RWPE1 (cell line): ENCODE data around the gene ACBD4.

Source experiments
- CTCF ChIA-PET: fragments of 350-600 bp; sonication (Branson Sonifier 250); formaldehyde crosslinking; extraction: SDS; loops from one replicate; lab custom pipeline; 2021; lab: Yijun Ruan, JAX
- POLR2A ChIA-PET: fragments of 400-600 bp; formaldehyde crosslinking; extraction: SDS; loops from one replicate; lab custom pipeline; 2020; ENCODE audit warnings: antibody characterized with exemption; ENCODE audit not compliant: low non-redundant PET; lab: Yijun Ruan, JAX
- DNase-seq: peaks from one replicate; pipeline ENCODE4 v3.0.0; 2012; ENCODE audit warnings: low spot score
- H3K27ac ChIP-seq: fragments of 450-650 bp; 2 replicates; pipeline ENCODE4 v1.5.1; 2017
- CTCF ChIP-seq: fragments of 450-650 bp; conservative IDR thresholded peaks from 2 replicates; pipeline ENCODE4 v1.5.1; 2017; ENCODE audit warnings: low read depth, mild to moderate bottlenecking

The ACBD4 gene

GRCh38 chr17:45150911-45151809 is 15.7 kb downstream of the ACBD4 start:
- DNase-seq: no peak
- POLR2A ChIA-PET: interaction anchor here (0.5 to 4.8 kb wide), 11 partner anchors 10 to 831 kb away, joined by 3 to 51 read pairs (median 6); partner anchors contain the start of genes ACBD4 and HEXIM2
- CTCF ChIA-PET: interaction anchor here (0.5 to 5.8 kb wide), 9 partner anchors 9 to 236 kb away, joined by 3 to 99 read pairs (median 6); partner anchors contain the start of genes ACBD4 and HEXIM2
- no peak for TF ChIP-seq CTCF
- no peak overlapping the region for H3K27ac ChIP-seq

- TF ChIP-seq CTCF: no peak
- ChIA-PET POLR2A (interaction anchor here (0.5 to 1.5 kb wide), 8 partner anchors 17 to 170 kb away, joined by 3 to 10 read pairs (median 5); no protein-coding TSS in a partner anchor), CTCF (interaction anchor here (1.4 kb wide), 1 partner anchor 22 kb away, joined by 8 read pairs; no protein-coding TSS in a partner anchor)
- no peak for DNase-seq
- H3K27ac ChIP-seq: peak overlapping the region; percentile 54
Measured at GRCh38 chr17:45155029-45155428, 19.5 kb downstream of the ACBD4 start.

- DNase-seq: no peak
- ChIA-PET CTCF (interaction anchor here (0.9 to 1.4 kb wide), 2 partner anchors 21 to 42 kb away, joined by 3 to 8 read pairs; no protein-coding TSS in a partner anchor), POLR2A (interaction anchor here (0.5 to 1.5 kb wide), 6 partner anchors 16 to 104 kb away, joined by 3 to 10 read pairs (median 5); no protein-coding TSS in a partner anchor)
- no peak for TF ChIP-seq CTCF
- peak overlapping the region; percentile 54 for H3K27ac ChIP-seq
Measured at GRCh38 chr17:45155483-45155882, 20.0 kb downstream of the ACBD4 start.

- ChIA-PET POLR2A (interaction anchor here (1.5 kb wide), 1 partner anchor 16 kb away, joined by 5 read pairs; no protein-coding TSS in a partner anchor), CTCF (interaction anchor here (0.6 to 1.4 kb wide), 3 partner anchors 21 to 41 kb away, joined by 3 to 8 read pairs (median 3); no protein-coding TSS in a partner anchor)
- TF ChIP-seq CTCF: no peak
Measured at GRCh38 chr17:45156242-45156641, 20.8 kb downstream of the ACBD4 start.

GRCh38 chr17:45160447-45161287 is 25.2 kb downstream of the ACBD4 start:
- no peak for TF ChIP-seq CTCF
- ChIA-PET POLR2A (interaction anchor here (0.6 to 2.5 kb wide), 7 partner anchors 9 to 136 kb away, joined by 3 to 40 read pairs (median 8); partner anchors contain the start of gene HEXIM1), CTCF (interaction anchor here (0.6 to 4.7 kb wide), 6 partner anchors 11 to 320 kb away, joined by 4 to 30 read pairs (median 8); partner anchors contain the start of genes ACBD4 and HEXIM1)
- H3K27ac ChIP-seq: peak overlapping the region; percentile 95
- DNase-seq: no peak

More at GRCh38 chr17:45156242-45156641, 20.8 kb downstream of the ACBD4 start:
- no peak for DNase-seq
- H3K27ac ChIP-seq: peak overlapping the region; percentile 54
